Activated CD4-positive, alpha-beta T cell treated with anti-CD3 and anti-CD28 coated beads, Interleukin-2, Interleukin-4, amounts not matched to agents 100 ng/mL and 50 ng/mL, durations not matched to agents 16 hours and 8 hours (primary cell): Measurements from ENCODE around the gene TBKBP1.
"Not testable (repeated sequence)": the region's sequence is repeated elsewhere in the genome, so short reads cannot be mapped to it uniquely, and the experiment has no call there.

ENCODE experiments used
- DNase-seq: peaks from one replicate; pipeline ENCODE4 v3.0.0-alpha.2; 2020; ENCODE audit warnings: low spot score

TBKBP1 gene

DNA sequence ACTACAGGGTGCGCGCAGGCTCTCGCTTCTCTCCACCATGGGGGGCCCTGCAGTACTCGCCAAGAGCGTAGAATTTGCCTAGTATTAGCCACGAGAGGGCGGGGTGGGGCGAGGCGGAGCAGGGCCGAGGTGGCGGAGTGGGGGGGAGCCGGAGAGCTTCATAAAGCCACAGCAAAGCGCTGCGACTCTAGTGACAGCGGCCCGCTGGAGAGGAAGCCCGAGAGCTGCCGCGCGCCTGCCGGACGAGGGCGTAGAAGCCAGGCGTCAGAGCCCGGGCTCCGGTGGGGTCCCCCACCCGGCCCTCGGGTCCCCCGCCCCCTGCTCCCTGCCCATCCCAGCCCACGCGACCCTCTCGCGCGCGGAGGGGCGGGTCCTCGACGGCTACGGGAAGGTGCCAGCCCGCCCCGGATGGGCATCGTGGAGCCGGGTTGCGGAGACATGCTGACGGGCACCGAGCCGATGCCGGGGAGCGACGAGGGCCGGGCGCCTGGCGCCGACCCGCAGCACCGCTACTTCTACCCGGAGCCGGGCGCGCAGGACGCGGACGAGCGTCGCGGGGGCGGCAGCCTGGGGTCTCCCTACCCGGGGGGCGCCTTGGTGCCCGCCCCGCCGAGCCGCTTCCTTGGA, 39.2 kb downstream of the TBKBP1 start, which contains the start of gene TBX21:
TSS of gene TBX21 (plus strand) at position 190 of the 627 bp plus-strand sequence. CDS start at position 409, 219 bp downstream.
- DNase-seq, result peak; percentile 95

GRCh38 chr17:47733674-47734410, 39.9 kb downstream of the TBKBP1 start:
- no peak for DNase-seq

- no peak for DNase-seq
Observed at GRCh38 chr17:47735139-47735464, 41.1 kb downstream of the TBKBP1 start.

DNA sequence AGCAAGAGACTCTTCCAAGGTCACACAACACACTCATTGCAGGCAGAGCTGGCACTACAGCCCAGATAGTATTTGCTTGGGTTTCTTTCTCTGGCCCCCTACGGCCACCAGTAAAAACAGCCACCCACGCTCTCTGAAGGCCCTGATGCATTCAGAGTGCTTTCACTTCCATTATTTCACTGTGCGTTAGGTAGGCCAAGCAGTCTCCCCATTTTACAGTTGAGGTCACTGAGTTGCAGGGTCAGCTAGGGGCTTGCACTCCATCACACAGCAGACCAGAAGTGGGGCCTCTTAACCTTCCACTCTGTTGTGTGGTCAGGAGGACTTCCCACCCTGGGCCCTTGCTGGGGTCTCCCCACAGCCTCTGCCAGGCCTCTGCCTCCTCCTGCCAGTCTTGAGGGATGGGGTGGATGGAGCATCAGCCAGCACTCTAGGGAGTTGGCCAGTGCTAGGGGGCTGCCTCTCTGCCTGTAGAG, 41.6 kb downstream of the TBKBP1 start:
- DNase-seq, result peak; percentile 55

- DNase-seq, result no peak
Observed at GRCh38 chr17:47736501-47737495, 42.8 kb downstream of the TBKBP1 start.

GRCh38 chr17:47738178-47738577, 44.2 kb downstream of the TBKBP1 start:
- DNase-seq, result no peak

GRCh38 chr17:47739150-47739549, 45.2 kb downstream of the TBKBP1 start:
- DNase-seq, result no peak

- DNase-seq, result not testable (repeated sequence)
Observed at GRCh38 chr17:47739945-47740344, 46.0 kb downstream of the TBKBP1 start.

DNA sequence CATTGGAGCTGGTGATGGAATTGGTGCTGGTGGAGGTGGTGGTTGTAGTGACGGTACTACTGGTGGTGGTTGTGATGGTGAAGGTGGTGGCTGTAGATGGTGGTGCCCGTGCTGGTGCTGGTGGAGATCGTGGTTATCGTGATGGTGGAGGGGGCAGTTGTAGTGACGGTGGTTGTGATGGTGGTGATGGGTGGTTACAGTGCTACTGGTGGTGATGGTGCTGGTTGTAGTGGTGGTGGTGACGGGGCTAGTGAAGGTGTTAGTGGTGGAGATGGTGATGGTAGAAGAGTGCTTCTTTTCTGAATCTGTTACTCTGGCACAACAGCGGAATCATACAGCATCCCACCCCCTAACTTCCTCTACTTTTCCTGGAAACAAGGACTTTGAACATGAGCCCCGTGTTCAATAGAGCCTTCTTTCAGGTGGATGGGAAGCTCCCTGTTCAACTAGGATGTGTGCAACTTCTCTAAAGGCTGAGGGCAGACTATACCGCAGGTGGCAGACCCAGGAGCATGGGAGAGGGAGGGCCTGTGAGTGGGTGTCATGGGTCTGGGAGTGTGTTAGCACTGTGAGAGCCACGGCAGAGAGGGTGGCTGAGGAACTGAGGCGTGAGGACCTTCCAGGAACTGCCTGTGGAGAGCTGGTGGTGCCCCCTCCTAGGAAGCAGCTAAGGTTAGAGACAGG, 47.3 kb downstream of the TBKBP1 start:
- DNase-seq, result peak; percentile 42

DNA sequence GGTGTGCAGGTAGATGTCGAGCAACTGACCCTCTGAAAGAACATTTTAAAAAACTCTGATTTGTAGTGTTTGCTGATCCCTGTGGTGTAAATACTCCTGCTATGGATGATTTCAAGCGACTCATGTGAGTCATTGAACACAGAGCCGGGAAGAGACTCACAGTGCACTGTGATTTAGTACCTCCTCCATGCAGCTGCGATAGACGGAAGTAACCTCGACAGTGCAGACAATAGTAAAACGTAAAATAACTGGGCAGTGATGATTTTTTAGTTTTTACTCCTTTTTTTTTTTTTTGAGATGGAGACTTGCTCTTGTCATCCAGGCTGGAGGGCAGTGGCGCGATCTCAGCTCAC, 47.8 kb downstream of the TBKBP1 start:
- peak; percentile 34 for DNase-seq

DNA sequence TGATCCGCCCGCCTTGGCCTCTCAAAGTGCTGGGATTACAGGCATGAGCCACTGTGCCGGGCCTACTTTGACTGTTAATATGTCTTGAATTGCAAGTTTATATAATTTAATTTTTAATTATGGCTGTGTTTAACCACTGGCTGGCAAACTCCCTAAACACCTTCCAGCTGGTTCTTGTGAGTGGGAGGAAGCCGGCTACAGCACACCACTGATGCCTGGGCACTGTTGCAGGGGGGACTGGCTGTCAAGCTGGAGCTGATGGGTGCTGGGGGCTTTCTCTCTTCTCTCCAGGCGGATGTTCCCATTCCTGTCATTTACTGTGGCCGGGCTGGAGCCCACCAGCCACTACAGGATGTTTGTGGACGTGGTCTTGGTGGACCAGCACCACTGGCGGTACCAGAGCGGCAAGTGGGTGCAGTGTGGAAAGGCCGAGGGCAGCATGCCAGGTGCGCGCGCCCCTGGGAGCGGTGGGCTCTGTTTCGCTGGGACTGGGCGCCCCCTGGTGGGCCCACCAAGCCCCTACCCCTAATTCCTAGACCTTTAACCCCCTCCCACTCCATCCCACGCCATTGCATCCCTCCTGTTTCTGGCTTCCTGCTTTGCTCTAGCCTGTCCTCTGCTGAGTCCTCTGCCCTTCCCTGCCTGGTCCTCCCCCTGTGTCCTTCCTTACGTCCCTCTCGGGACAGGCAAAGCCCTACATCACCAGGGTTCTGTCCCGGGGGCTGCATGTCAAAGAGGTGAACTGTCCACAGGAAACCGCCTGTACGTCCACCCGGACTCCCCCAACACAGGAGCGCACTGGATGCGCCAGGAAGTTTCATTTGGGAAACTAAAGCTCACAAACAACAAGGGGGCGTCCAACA, 48.6 kb downstream of the TBKBP1 start:
- DNase-seq, result no peak

DNA sequence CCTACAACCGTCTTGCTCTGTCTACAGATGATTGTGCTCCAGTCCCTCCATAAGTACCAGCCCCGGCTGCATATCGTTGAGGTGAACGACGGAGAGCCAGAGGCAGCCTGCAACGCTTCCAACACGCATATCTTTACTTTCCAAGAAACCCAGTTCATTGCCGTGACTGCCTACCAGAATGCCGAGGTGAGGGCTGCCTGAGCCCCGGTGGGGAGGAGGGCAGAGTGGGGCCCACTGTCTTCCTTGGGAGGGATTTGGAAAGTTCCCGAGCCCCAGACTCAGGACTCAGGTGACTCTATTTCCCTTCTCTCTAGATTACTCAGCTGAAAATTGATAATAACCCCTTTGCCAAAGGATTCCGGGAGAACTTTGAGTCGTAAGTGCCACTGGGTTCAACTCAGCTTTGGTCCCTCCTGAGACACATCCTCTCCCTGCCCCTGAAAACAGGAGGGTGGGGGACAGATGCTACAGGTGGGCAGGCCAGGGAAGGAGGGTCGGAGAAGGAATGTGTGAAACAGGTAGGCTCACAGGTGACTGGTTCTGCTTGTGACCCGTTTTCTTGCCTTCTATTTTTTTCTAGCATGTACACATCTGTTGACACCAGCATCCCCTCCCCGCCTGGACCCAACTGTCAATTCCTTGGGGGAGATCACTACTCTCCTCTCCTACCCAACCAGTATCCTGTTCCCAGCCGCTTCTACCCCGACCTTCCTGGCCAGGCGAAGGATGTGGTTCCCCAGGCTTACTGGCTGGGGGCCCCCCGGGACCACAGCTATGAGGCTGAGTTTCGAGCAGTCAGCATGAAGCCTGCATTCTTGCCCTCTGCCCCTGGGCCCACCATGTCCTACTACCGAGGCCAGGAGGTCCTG, 50.4 kb downstream of the TBKBP1 start:
- DNase-seq, result no peak

DNA sequence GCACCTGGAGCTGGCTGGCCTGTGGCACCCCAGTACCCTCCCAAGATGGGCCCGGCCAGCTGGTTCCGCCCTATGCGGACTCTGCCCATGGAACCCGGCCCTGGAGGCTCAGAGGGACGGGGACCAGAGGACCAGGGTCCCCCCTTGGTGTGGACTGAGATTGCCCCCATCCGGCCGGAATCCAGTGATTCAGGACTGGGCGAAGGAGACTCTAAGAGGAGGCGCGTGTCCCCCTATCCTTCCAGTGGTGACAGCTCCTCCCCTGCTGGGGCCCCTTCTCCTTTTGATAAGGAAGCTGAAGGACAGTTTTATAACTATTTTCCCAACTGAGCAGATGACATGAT, 51.0 kb downstream of the TBKBP1 start:
- no peak for DNase-seq

- no peak for DNase-seq
Observed at GRCh38 chr17:47751471-47751870, 57.5 kb downstream of the TBKBP1 start.

DNA sequence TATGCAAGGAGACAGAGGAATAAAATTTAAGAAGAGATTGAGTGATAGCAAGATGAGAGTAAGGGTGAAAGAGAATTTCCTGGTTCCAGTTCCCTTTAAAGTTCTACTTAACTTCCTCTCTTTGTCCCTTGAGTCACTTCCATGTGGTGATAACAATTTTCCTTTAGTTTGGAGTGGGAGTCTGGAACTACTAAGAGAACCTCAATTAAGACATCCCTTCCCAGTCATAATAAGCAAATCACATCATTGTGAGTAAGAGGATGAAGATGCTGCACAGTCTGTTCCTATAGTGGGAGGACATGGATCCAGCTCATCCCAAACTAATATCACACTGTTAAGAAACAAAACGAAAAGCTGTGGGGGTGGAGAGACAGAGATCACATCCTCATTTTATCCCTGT, 63.4 kb downstream of the TBKBP1 start:
- DNase-seq, result no peak

GRCh38 chr17:47760409-47761140, 66.6 kb downstream of the TBKBP1 start:
- no peak for DNase-seq
